ENCODE data around the gene METTL2B.
"Not testable (repeated sequence)": the region's sequence is repeated elsewhere in the genome, so short reads cannot be mapped to it uniquely, and the experiment has no call there.

METTL2B gene

GRCh38 chr7:128466871-128467270 lies 9.7 kb upstream of the METTL2B start:
- not testable (repeated sequence) for H3F3A ChIP-seq (ENCODE audit: low read depth); H3K36me3 ChIP-seq (ENCODE audit: insufficient read depth, low read length); H2AFZ ChIP-seq (ENCODE audit: low read length); H4K20me1 ChIP-seq (ENCODE audit: insufficient read depth, low read length, poor library complexity, severe bottlenecking); H3K4me1 ChIP-seq (ENCODE audit: insufficient read depth, low read length, poor library complexity, severe bottlenecking); H3K9me3 ChIP-seq (ENCODE audit: insufficient read depth, low read depth, low read length); H3K9me2 ChIP-seq (replicated peaks; ENCODE audit: low read depth, low read length); H3K27me3 ChIP-seq (ENCODE audit: insufficient read depth, low read length, poor library complexity, severe bottlenecking); H3K4me2 ChIP-seq (ENCODE audit: low read depth, low read length, poor library complexity, severe bottlenecking); H3K9ac ChIP-seq (ENCODE audit: low read depth, low read length, poor library complexity, severe bottlenecking); H3K79me2 ChIP-seq (ENCODE audit: insufficient read depth, low read length); H3K4me3 ChIP-seq (ENCODE audit: low read length, poor library complexity, severe bottlenecking)

DNA sequence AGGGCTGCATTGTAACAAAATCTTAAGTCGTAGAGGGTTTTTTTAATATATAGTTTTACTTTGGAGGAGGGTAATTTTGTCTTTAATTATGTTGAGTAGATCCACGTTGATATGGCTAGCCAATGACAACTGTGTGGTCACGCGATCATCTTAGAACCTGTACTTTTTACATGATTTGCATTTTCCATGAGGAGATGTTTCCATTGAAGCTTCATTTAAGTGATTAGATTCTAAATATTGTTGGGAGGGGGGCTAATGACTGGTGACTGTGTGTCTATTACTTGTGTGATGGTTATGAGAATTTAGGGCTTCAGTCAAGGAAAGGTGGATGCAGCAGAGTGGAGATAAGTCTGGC lies 765 bp downstream of the METTL2B start:
- H2AFZ ChIP-seq (ENCODE audit: low read length), result peak overlapping the region; percentile 92; the same call in 1 of the 2 replicates
- H3K27me3 ChIP-seq (ENCODE audit: insufficient read depth, low read length, poor library complexity, severe bottlenecking), result not testable (repeated sequence)

GRCh38 chr7:128479082-128479481 lies 2.5 kb downstream of the METTL2B start:
- H4K20me1 ChIP-seq (ENCODE audit: insufficient read depth, low read length, poor library complexity, severe bottlenecking), result peaks cover 11% of the 10 kb centered on the region
- peaks cover 27% of the 10 kb centered on the region for H3K79me2 ChIP-seq (ENCODE audit: insufficient read depth, low read length)
- H2AFZ ChIP-seq (ENCODE audit: low read length); H3K9me2 ChIP-seq (replicated peaks; ENCODE audit: low read depth, low read length); H3K36me3 ChIP-seq (ENCODE audit: insufficient read depth, low read length); H3K4me1 ChIP-seq (ENCODE audit: insufficient read depth, low read length, poor library complexity, severe bottlenecking); H3F3A ChIP-seq (ENCODE audit: low read depth); H3K9me3 ChIP-seq (ENCODE audit: insufficient read depth, low read depth, low read length); H3K27me3 ChIP-seq (ENCODE audit: insufficient read depth, low read length, poor library complexity, severe bottlenecking): not testable (repeated sequence)
- H3K4me2 ChIP-seq (ENCODE audit: low read depth, low read length, poor library complexity, severe bottlenecking), result peak overlapping the region; percentile 84
- peak overlapping the region; percentile 43 for H3K4me3 ChIP-seq (ENCODE audit: low read length, poor library complexity, severe bottlenecking)
- peak overlapping the region; percentile 50 for H3K9ac ChIP-seq (ENCODE audit: low read depth, low read length, poor library complexity, severe bottlenecking)

More for the DNA sequence above, 765 bp downstream of the METTL2B start:
- Histone ChIP-seq H3K4me3 (ENCODE audit: low read length, poor library complexity, severe bottlenecking) (peak overlapping the region; percentile 75), H3K79me2 (ENCODE audit: insufficient read depth, low read length) (peaks cover 27% of the 10 kb centered on the region), H3K4me2 (ENCODE audit: low read depth, low read length, poor library complexity, severe bottlenecking) (peak overlapping the region; percentile 84), H4K20me1 (ENCODE audit: insufficient read depth, low read length, poor library complexity, severe bottlenecking) (peaks cover 11% of the 10 kb centered on the region), H3K9ac (ENCODE audit: low read depth, low read length, poor library complexity, severe bottlenecking) (peak overlapping the region; percentile 91)
- H3K9me3 ChIP-seq (ENCODE audit: insufficient read depth, low read depth, low read length); H3F3A ChIP-seq (ENCODE audit: low read depth); H3K36me3 ChIP-seq (ENCODE audit: insufficient read depth, low read length); H3K4me1 ChIP-seq (ENCODE audit: insufficient read depth, low read length, poor library complexity, severe bottlenecking); H3K9me2 ChIP-seq (replicated peaks; ENCODE audit: low read depth, low read length): not testable (repeated sequence)

DNA sequence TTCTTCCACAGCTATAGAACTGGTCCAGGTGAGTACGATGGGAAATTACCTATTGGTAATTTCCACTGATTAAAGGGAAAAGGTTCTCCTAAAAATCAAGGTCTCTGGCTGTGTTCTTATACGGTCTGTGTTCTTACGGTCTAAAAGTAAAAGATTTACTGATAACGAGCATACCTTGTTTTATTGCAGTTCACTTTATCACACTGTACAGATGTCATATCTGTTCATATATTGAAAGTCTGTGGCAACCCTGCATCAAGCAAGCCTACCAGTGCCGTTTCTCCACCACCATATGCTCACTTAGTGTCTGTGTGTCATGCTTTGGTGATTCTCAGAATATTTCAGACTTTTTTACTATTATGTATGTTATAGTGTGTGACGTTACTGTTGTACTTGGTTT lies 11.6 kb downstream of the METTL2B start:
- H2AFZ ChIP-seq (ENCODE audit: low read length); H3K36me3 ChIP-seq (ENCODE audit: insufficient read depth, low read length); H3K4me1 ChIP-seq (ENCODE audit: insufficient read depth, low read length, poor library complexity, severe bottlenecking); H3K9ac ChIP-seq (ENCODE audit: low read depth, low read length, poor library complexity, severe bottlenecking); H3K4me2 ChIP-seq (ENCODE audit: low read depth, low read length, poor library complexity, severe bottlenecking); H3K79me2 ChIP-seq (ENCODE audit: insufficient read depth, low read length); H3K9me3 ChIP-seq (ENCODE audit: insufficient read depth, low read depth, low read length); H4K20me1 ChIP-seq (ENCODE audit: insufficient read depth, low read length, poor library complexity, severe bottlenecking); H3K9me2 ChIP-seq (replicated peaks; ENCODE audit: low read depth, low read length); H3F3A ChIP-seq (ENCODE audit: low read depth); H3K4me3 ChIP-seq (ENCODE audit: low read length, poor library complexity, severe bottlenecking); H3K27me3 ChIP-seq (ENCODE audit: insufficient read depth, low read length, poor library complexity, severe bottlenecking): not testable (repeated sequence)

DNA sequence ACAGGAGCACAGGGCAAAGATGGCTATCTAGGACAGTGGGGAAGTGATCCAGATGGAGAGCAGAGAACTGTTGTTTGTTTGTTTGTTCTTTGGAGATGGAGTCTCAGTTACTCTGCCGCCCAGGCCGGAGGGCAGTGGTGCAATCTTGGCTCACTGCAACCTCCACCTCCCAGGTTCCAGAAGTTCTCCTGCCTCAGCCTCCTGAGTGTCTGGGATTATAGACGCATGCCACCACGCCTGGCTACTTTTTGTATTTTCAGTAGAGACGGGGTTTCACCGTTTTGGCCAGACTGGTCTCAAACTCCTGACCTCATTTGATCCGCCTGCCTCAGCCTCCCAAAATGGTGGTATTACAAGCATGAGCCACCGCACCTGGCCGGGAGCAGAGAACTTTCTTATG lies 20.9 kb downstream of the METTL2B start:
- no peaks in the 10 kb centered on the region for H3K79me2 ChIP-seq (ENCODE audit: insufficient read depth, low read length)
- H3F3A ChIP-seq (ENCODE audit: low read depth), result no peaks in the 10 kb centered on the region
- H3K36me3 ChIP-seq (ENCODE audit: insufficient read depth, low read length), result no peaks in the 10 kb centered on the region
- H3K9me3 ChIP-seq (ENCODE audit: insufficient read depth, low read depth, low read length), result no peaks in the 10 kb centered on the region
- H3K9ac ChIP-seq (ENCODE audit: low read depth, low read length, poor library complexity, severe bottlenecking), result no peak overlapping the region
- H2AFZ ChIP-seq (ENCODE audit: low read length), result no peak overlapping the region
- H3K4me1 ChIP-seq (ENCODE audit: insufficient read depth, low read length, poor library complexity, severe bottlenecking), result no peaks in the 10 kb centered on the region
- H3K4me3 ChIP-seq (ENCODE audit: low read length, poor library complexity, severe bottlenecking), result no peak overlapping the region
- H3K4me2 ChIP-seq (ENCODE audit: low read depth, low read length, poor library complexity, severe bottlenecking), result no peak overlapping the region
- H3K27me3 ChIP-seq (ENCODE audit: insufficient read depth, low read length, poor library complexity, severe bottlenecking), result no peaks in the 10 kb centered on the region
- H3K9me2 ChIP-seq (replicated peaks; ENCODE audit: low read depth, low read length), result no peaks in the 10 kb centered on the region
- TF ChIP-seq, protein P1, sequence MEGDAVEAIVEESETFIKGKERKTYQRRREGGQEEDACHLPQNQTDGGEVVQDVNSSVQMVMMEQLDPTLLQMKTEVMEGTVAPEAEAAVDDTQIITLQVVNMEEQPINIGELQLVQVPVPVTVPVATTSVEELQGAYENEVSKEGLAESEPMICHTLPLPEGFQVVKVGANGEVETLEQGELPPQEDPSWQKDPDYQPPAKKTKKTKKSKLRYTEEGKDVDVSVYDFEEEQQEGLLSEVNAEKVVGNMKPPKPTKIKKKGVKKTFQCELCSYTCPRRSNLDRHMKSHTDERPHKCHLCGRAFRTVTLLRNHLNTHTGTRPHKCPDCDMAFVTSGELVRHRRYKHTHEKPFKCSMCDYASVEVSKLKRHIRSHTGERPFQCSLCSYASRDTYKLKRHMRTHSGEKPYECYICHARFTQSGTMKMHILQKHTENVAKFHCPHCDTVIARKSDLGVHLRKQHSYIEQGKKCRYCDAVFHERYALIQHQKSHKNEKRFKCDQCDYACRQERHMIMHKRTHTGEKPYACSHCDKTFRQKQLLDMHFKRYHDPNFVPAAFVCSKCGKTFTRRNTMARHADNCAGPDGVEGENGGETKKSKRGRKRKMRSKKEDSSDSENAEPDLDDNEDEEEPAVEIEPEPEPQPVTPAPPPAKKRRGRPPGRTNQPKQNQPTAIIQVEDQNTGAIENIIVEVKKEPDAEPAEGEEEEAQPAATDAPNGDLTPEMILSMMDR (conservative IDR thresholded peaks at IDR 0.05; ENCODE audit: low read length), result no peak
- TF ChIP-seq EZH2phosphoT487 (IDR thresholded peaks at IDR 0.05; ENCODE audit: borderline replicate concordance), result no peak
- H4K20me1 ChIP-seq (ENCODE audit: insufficient read depth, low read length, poor library complexity, severe bottlenecking), result no peaks in the 10 kb centered on the region

- not testable (repeated sequence) for H3K9me3 ChIP-seq (ENCODE audit: insufficient read depth, low read depth, low read length)
Observed at GRCh38 chr7:128505416-128505815, 28.9 kb downstream of the METTL2B start.

DNA sequence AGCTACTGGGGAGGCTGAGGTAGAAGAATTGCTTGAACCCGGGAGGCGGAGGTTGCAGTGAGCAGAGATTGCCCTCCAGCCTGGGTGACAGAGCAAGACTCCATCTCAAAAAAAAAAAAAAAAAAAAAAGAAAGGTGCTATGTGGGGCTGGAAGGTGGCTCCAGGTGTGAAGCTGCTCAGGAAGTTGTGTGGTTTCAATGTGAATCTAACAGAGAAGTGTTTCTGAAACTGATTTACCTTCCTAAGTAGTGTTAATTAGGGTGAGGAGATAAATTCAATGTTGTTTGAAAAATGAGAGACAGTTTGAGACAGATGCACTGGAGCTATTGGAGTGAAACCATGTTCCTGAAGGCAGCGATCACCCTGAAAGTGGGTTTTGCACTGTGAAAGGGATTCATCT lies 30.3 kb downstream of the METTL2B start:
- H3K4me3 ChIP-seq (ENCODE audit: low read length, poor library complexity, severe bottlenecking); H3K79me2 ChIP-seq (ENCODE audit: insufficient read depth, low read length); H3K9me2 ChIP-seq (replicated peaks; ENCODE audit: low read depth, low read length); H3K9me3 ChIP-seq (ENCODE audit: insufficient read depth, low read depth, low read length); H3K36me3 ChIP-seq (ENCODE audit: insufficient read depth, low read length); H3K4me1 ChIP-seq (ENCODE audit: insufficient read depth, low read length, poor library complexity, severe bottlenecking); H3K4me2 ChIP-seq (ENCODE audit: low read depth, low read length, poor library complexity, severe bottlenecking); H3K9ac ChIP-seq (ENCODE audit: low read depth, low read length, poor library complexity, severe bottlenecking); H2AFZ ChIP-seq (ENCODE audit: low read length); H4K20me1 ChIP-seq (ENCODE audit: insufficient read depth, low read length, poor library complexity, severe bottlenecking); H3K27me3 ChIP-seq (ENCODE audit: insufficient read depth, low read length, poor library complexity, severe bottlenecking); H3F3A ChIP-seq (ENCODE audit: low read depth): not testable (repeated sequence)

More at GRCh38 chr7:128505416-128505815, 28.9 kb downstream of the METTL2B start:
- not testable (repeated sequence) for H3F3A ChIP-seq (ENCODE audit: low read depth); H3K9me2 ChIP-seq (replicated peaks; ENCODE audit: low read depth, low read length); H3K36me3 ChIP-seq (ENCODE audit: insufficient read depth, low read length); H3K27me3 ChIP-seq (ENCODE audit: insufficient read depth, low read length, poor library complexity, severe bottlenecking); H3K79me2 ChIP-seq (ENCODE audit: insufficient read depth, low read length); H3K4me3 ChIP-seq (ENCODE audit: low read length, poor library complexity, severe bottlenecking); H3K4me2 ChIP-seq (ENCODE audit: low read depth, low read length, poor library complexity, severe bottlenecking); H4K20me1 ChIP-seq (ENCODE audit: insufficient read depth, low read length, poor library complexity, severe bottlenecking); H3K4me1 ChIP-seq (ENCODE audit: insufficient read depth, low read length, poor library complexity, severe bottlenecking); H2AFZ ChIP-seq (ENCODE audit: low read length); H3K9ac ChIP-seq (ENCODE audit: low read depth, low read length, poor library complexity, severe bottlenecking)
